Adipose tissue (tissue), 3 donors: ENCODE measurements around the gene TFCP2L1. TPM values are rescaled to one million over a fixed set of nuclear protein-coding genes. Genes with fewer than 3 reads are reported as not detected.
"Not testable (repeated sequence)": the region's sequence is repeated elsewhere in the genome, so short reads cannot be mapped to it uniquely, and the experiment has no call there.

Experiments used
- H3K27ac ChIP-seq: one replicate; pipeline ENCODE4 v1.5.1; 2013; ENCODE audit warnings: low read depth, low read length
- WGBS, 3 donors: extraction: QIAGEN DNeasy Blood & Tissue Kit; methylation state at CpG; one replicate each; pipeline ENCODE4 v1.1.7; 2013; 5-methylcytosine and 5-hydroxymethylcytosine counted together
- polyA plus RNA-seq, 3 donors: library from polyadenylated mRNA; stranded (reverse); fragments of 200-250 nt; gene quantifications; one replicate each; pipeline ENCODE4 v1.2.3, GENCODE V29; 2013
- donor health status: healthy with polysubstance abuse.
- donor health status: Bipolar disorder and iron deficiency.
- donor health status: healthy.

Gene TFCP2L1
- polyA plus RNA-seq, 3 donors: 1.1 to 1.8 (median 1.6) TPM

- WGBS, 3 donors: 87 to 94% (median 89%) methylated on average over 13 of the region's 13 CpGs
- no peak overlapping the region for H3K27ac ChIP-seq
Observed at GRCh38 chr2:121236101-121236640, 48.8 kb downstream of the TFCP2L1 start.

DNA sequence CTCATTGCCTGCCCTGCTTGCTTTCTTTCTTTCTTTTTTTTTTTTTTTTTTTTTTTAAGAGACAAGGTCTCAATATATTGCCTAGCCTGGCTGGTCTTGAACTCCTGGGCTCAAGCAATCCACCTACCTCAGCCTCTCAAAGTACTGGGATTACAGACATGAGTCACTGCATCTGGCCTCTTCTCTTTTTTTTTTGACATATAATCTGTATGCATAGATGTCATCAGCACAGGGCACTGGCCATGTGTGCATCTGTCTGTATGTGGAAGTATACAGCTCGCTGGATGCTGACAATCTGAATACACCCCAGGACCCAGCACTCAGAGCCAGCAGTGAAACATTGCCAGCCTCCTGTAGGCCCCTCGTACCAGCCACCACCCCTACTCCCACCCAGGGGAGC is 49.5 kb downstream of the TFCP2L1 start:
- 80 to 90% (median 84%) methylated on average over 2 of the region's 2 CpGs for WGBS, 3 donors
- H3K27ac ChIP-seq: no peak overlapping the region

- no peak overlapping the region for H3K27ac ChIP-seq
- 74 to 84% (median 76%) methylated on average over 9 of the region's 9 CpGs for WGBS, 3 donors
Observed at GRCh38 chr2:121234791-121235190, 50.2 kb downstream of the TFCP2L1 start.

DNA sequence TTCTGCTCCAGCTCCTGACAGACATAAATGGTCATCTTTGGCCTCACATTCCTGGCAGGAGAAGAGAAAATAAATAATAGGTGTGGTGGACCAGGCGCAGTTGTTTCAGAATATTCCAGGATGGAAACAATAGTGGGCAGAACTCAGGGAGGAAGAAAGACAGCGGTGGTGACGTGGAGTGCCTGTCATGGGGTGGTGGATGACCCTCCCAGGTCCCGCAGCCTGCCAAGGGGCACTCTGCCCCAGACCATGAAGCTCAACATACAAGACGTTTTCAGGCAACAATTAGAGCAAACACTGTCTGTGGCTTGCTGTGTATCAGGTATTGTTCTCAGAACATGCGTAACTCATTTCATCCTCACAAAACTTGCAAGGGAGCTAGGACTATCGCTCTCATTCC is 50.9 kb downstream of the TFCP2L1 start:
- H3K27ac ChIP-seq: no peak overlapping the region
- 76 to 88% (median 79%) methylated on average over 7 of the region's 7 CpGs for WGBS, 3 donors

- WGBS, 3 donors: 76 to 87% (median 83%) methylated on average over 11 of the region's 11 CpGs
- H3K27ac ChIP-seq: no peak overlapping the region
Observed at GRCh38 chr2:121233486-121234110, 51.4 kb downstream of the TFCP2L1 start.

GRCh38 chr2:121232626-121233265 is 52.3 kb downstream of the TFCP2L1 start:
- 70 to 91% (median 75%) methylated on average over 6 of the region's 6 CpGs for WGBS, 3 donors
- H3K27ac ChIP-seq: no peak overlapping the region

- H3K27ac ChIP-seq: no peak overlapping the region
- WGBS, 3 donors: 86 to 94% (median 88%) methylated on average over 17 of the region's 17 CpGs
Observed at GRCh38 chr2:121231385-121232000, 53.5 kb downstream of the TFCP2L1 start.

GRCh38 chr2:121228521-121228920 is 56.5 kb downstream of the TFCP2L1 start:
- WGBS, 3 donors: 81 to 87% (median 86%) methylated on average over 6 of the region's 6 CpGs
- H3K27ac ChIP-seq: no peak overlapping the region

GRCh38 chr2:121227381-121228144 is 57.4 kb downstream of the TFCP2L1 start:
- 82 to 89% (median 87%) methylated on average over 18 of the region's 18 CpGs for WGBS, 3 donors
- not testable (repeated sequence) for H3K27ac ChIP-seq

GRCh38 chr2:121225681-121226080 is 59.3 kb downstream of the TFCP2L1 start:
- H3K27ac ChIP-seq: not testable (repeated sequence)
- WGBS, 3 donors: 93 to 96% (median 95%) methylated on average over 20 to 26 of the region's 26 CpGs

- 85 to 100% (median 85%) methylated on average over 1 of the region's 1 CpG for WGBS, 3 donors
- H3K27ac ChIP-seq: no peak overlapping the region
Observed at GRCh38 chr2:121220995-121221394, 64.0 kb downstream of the TFCP2L1 start.

- no peak overlapping the region for H3K27ac ChIP-seq
- WGBS, 3 donors: 81 to 91% (median 84%) methylated on average over 5 of the region's 5 CpGs
Observed at GRCh38 chr2:121219866-121220265, 65.1 kb downstream of the TFCP2L1 start.

GRCh38 chr2:121218386-121218938 is 66.5 kb downstream of the TFCP2L1 start:
- no peak overlapping the region for H3K27ac ChIP-seq
- WGBS, 3 donors: 84 to 91% (median 85%) methylated on average over 8 of the region's 8 CpGs

GRCh38 chr2:121217627-121218026 is 67.4 kb downstream of the TFCP2L1 start:
- 72 to 88% (median 76%) methylated on average over 10 of the region's 10 CpGs for WGBS, 3 donors
- no peak overlapping the region for H3K27ac ChIP-seq

GRCh38 chr2:121214296-121214695 is 70.7 kb downstream of the TFCP2L1 start:
- 88 to 94% (median 92%) methylated on average over 10 of the region's 10 CpGs for WGBS, 3 donors
- no peak overlapping the region for H3K27ac ChIP-seq

DNA sequence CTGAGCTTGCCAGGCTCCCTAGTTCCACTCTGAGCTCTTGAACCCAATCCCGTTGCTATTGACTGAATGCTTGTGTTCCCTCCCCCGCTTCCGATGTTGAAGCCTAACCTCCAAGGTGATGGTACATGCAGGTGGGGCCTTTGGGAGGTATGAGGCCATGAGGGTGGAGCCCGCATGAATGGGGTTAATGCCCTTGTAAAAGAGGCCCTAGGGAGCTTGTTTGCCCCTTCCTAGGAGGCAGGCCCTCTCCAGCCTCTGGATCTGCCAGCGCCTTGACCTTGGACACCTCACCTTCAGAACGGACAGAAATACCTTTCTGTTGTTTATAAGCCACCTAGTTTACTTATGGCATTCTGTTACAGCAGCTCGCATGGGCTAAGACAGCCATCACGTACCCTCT is 71.6 kb downstream of the TFCP2L1 start:
- 88 to 91% (median 90%) methylated on average over 8 of the region's 8 CpGs for WGBS, 3 donors
- no peak overlapping the region for H3K27ac ChIP-seq

DNA sequence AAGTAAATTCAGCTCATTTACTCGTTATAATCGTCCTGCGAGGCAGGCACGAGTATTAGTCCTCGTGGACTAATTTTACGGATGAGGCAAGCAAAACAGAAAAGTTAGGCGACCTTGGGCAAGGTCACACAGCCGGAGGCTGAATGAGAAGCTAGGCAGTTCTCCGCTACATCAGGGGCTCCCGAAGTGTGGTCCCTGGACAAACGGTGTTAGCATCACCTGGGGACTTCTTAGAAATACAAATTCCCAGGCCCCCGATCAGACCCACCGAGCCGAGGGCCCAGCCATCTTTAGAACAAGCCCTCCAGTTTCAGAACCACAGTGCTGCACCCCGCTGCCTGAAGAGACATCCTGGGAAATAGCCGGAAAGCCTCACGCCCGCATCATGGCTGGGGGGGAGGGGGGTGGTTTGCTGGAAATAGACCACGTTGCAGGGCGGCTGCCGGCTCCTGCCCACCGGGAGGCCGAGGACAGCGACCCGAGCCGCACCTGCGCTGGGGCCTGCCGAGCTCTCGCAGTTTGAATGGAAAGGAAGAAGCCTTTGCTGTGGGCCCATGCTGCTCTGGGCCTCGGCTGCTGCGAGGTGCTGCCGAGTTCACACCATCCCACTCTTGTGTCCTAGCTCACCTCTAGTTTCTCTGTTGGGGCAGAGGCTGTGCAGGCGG is 72.2 kb downstream of the TFCP2L1 start:
- WGBS, 3 donors: 84 to 87% (median 86%) methylated on average over 33 of the region's 33 CpGs
- no peak overlapping the region for H3K27ac ChIP-seq

DNA sequence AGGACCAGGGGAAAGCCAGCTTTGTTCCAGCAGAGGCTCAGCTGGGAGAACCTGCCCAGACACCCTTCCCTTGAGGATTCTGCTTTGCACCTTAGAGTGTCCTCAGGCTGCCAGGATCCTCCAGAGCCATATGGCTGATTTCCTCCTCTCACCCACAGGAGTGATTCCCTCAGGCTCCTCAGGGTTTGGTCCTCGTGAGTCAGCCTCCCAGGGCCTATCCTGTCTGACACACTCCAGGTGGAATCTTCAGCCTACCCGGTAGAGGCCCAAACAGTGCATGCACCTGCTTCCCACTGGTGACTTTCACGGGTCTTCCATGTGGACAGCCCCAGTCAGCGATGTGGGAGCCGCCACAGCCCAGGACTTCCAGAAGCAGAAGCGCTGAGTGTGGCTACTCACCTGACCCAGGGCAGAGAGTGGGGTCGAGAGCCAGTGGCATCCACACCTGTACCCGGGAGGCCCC is 73.3 kb downstream of the TFCP2L1 start:
- no peak overlapping the region for H3K27ac ChIP-seq

More for the DNA sequence above, 73.3 kb downstream of the TFCP2L1 start:
- 86 to 95% (median 91%) methylated on average over 8 of the region's 8 CpGs for WGBS, 3 donors
